Dermis microvascular lymphatic vessel endothelial cell (primary cell): ENCODE data around the gene C16orf92. TPM values are rescaled to one million over a fixed set of nuclear protein-coding genes. Genes with fewer than 3 reads are reported as not detected.

Experiments used
- DNase-seq, 2 donors: peaks; one replicate each; pipeline versions ENCODE4 v3.0.0 to v3.0.0-alpha.2; 2010; ENCODE audit warnings: low read depth in 2 of 2
- total RNA-seq: library from RNA; depleted of rRNA; stranded (reverse); fragments of >200 nt; gene quantifications from 2 replicates; pipeline ENCODE4 v1.2.1, GENCODE V29; 2014

Gene C16orf92
- total RNA-seq = not detected in 2 replicates

GRCh38 chr16:30022887-30023286 is at the start of gene C16orf92:
TSS of gene C16orf92 (plus strand) at chr16:30023198. CDS start at chr16:30023341, 143 bp downstream.
- DNase-seq = no peak

- peak; percentile 98 to 100 for DNase-seq
Observed at GRCh38 chr16:29973384-29974246, 49.4 kb upstream of the C16orf92 start, which contains the start of gene TAOK2. TSS of gene TAOK2 (plus strand) at chr16:29973868. CDS start at chr16:29977773, 3,905 bp downstream.

DNA sequence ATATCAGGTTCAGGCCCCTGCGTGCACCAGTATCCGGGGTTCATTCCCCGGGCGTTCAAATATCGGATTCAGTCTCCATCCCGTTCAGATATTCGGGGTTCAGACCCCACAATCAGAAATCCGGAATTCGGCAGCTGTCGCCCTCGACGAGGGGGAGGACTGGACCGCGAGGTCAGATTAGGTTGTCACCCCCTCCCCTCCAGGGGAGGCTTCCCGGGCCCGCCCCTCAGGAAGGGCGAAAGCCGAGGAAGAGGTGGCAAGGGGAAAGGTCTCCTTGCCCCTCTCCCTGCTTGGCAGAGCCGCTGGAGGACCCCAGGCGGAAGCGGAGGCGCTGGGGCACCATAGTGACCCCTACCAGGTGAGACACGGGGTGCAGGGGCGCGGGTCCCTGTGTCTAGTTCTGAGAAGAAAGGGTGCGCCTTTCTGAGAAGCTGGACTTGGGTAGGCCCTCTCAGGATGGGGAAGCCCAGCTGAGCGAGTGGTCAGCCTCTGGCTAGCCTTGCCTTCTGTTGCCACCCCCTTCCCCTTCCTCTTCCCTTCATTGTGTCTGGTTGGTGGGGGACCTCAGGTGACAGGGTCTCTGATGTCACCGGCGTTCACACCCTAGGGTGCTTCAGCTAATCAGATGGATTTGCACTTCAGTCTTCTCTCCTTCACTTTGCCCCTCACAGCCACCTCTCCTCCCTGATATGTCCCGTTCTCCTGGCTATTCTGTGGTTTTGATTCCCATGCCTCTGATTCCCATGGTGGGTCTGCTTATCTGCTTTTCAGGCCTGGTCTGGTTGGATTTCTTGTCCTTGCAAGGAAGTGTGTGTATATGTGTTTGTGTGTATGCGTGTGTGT is 48.5 kb upstream of the C16orf92 start:
- peak; percentile 68 to 93 for DNase-seq

GRCh38 chr16:29975134-29975538 is 47.9 kb upstream of the C16orf92 start:
- DNase-seq = no peak

- peak in 1 of 2 donors; percentile 24 for DNase-seq
Observed at GRCh38 chr16:29975811-29976511, 47.0 kb upstream of the C16orf92 start.

DNA sequence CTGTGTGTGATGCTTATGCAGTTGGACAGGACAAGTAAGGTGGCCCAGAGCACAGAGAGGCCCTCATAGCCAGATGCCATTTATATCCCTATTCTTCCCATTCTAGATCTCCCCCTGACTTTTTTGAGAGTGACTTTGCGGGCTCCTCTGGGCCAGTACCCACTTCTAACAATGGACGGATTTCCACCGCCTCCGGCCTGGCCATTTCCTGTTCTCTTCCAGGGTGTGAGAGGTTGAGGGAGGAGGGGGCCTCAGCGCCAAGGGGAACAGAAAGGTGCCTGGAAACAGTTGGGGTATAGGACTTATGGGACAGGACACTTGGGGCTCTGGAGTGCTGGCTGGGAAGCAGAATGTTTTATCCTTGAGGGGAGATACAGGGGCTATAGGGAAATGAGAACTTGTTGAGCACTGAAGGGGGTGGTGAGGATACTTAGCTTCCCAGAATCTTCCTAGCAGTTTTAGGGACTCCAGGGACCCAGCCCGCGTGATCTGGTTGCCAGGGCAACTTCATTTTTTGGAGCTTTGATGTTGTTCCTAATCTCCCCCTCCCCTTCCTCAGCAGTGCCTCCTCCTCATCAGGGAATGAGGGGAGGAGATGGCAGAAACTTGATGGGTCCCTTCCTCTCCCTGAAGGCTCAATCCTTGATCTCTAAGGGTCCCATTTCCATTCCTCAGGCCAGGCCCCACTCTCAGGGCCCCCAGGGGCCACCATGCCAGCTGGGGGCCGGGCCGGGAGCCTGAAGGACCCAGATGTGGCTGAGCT is 45.8 kb upstream of the C16orf92 start:
- DNase-seq = peak in 1 of 2 donors; percentile 62

- peak in 1 of 2 donors; percentile 0 for DNase-seq
Observed at GRCh38 chr16:29978081-29978480, 44.9 kb upstream of the C16orf92 start.

GRCh38 chr16:29978564-29979270 is 44.3 kb upstream of the C16orf92 start:
- no peak for DNase-seq

DNA sequence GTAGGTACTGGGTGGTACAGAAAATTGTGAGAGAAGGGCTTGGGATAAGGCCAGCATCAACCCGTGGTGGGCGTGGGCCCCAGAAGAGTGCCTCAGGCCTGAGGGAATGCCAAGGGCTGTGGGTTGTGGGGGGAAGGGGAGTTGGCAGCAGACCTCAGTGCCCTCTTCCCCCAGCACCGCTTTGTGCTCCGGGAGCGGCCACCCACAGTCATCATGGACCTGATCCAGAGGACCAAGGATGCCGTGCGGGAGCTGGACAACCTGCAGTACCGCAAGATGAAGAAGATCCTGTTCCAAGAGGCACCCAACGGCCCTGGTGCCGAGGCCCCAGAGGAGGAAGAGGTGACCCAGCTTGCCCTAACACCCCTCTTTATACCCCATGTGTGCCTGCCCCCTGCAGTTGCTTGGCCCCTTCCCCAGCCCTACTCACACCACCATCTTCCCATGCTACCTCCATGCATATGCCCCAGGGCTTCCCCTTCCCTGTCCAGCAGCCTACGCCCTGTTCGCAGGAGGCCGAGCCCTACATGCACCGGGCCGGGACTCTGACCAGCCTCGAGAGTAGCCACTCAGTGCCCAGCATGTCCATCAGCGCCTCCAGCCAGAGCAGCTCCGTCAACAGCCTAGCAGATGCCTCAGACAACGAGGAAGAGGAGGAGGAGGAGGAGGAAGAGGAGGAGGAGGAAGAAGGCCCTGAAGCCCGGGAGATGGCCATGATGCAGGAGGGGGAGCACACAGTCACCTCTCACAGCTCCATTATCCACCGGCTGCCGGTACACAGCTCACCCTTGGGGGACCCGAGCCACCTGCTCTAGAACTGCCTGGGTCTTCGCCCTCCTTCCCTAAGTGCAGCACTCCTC is 40.2 kb upstream of the C16orf92 start:
- no peak for DNase-seq

DNA sequence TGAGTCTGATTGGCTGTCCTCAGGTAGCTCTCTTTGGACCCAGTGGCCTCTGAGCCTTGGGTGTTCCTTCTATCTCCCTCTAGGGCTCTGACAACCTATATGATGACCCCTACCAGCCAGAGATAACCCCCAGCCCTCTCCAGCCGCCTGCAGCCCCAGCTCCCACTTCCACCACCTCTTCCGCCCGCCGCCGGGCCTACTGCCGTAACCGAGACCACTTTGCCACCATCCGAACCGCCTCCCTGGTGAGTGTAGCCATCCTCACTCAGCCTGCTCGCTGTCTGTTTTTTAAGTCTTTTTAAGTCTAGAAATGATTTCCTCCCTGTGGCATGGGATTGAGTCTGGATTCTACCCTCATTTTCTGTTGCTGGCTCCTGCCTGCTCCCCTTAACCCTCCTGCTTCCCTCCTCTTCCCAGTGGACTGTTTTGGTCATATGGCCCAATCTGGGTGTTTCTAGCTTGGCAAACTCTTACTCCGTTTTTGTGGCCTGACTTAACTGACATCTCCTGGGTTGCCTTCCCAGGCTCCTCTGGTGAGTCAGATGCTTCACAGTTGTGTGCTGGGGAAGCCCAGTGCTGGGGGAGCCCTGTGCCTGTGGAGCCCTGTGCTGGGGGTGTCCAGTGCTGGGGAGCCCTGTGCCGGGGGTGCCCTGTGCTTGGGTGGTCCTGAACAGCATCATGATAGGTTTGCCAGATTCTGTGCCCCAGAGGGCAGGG is 39.4 kb upstream of the C16orf92 start:
- DNase-seq = no peak

DNA sequence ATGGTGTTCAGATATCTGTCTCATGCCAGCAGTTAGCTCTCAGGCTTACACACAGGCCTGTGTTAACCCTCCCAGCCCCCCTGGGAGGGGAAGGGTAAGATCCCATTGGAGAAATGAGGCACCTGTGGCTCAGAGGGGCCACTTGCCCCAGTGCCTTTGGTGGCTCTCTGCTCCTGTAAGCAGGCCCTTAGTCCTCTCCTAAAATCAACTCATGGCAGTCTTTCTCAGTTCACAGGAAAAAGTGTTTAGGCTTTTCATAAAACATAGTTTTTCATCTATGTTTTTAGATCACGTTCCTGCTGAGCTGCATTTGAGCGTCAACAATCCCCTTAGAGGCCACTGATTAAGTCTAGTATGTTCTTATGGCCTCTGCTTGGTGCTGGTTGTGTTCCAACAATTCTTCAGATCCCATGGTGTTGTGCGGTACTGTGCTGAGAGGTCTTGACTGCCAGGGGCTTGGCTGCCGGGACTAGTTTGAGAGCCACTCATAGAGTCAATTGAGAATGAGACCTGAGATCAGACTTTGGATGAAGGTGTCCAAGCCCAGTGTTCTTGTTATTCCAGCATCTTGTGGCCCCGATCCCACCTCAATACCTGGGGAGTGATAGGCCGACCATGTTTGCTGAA is 38.7 kb upstream of the C16orf92 start:
- no peak for DNase-seq

DNA sequence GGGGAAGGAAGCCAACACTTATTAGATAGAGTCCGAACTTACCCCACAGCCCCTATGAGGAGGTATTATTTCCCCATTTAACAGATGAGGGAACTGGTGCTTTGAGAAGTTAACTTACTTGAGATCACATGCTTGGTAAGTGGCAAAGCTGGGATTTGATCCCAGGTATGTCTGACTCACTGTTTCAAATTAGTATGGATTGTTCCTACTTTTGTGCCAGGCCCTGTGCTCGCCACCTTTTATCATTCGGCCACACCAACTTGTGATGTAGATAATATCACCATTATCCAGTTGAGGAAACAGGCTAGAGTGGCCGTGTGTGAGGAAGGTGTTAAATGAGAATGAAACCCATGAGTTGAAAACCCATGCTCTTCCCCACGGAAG is 38.2 kb upstream of the C16orf92 start:
- no peak for DNase-seq

GRCh38 chr16:29985271-29985811 is 37.7 kb upstream of the C16orf92 start:
- no peak for DNase-seq

GRCh38 chr16:29986231-29986630 is 36.8 kb upstream of the C16orf92 start:
- DNase-seq = no peak

DNA sequence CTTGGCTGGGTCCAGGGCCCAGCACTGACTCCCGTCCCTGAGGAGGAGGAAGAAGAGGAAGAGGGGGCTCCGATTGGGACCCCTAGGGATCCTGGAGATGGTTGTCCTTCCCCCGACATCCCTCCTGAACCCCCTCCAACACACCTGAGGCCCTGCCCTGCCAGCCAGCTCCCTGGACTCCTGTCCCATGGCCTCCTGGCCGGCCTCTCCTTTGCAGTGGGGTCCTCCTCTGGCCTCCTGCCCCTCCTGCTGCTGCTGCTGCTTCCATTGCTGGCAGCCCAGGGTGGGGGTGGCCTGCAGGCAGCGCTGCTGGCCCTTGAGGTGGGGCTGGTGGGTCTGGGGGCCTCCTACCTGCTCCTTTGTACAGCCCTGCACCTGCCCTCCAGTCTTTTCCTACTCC is 36.1 kb upstream of the C16orf92 start:
- no peak for DNase-seq

DNA sequence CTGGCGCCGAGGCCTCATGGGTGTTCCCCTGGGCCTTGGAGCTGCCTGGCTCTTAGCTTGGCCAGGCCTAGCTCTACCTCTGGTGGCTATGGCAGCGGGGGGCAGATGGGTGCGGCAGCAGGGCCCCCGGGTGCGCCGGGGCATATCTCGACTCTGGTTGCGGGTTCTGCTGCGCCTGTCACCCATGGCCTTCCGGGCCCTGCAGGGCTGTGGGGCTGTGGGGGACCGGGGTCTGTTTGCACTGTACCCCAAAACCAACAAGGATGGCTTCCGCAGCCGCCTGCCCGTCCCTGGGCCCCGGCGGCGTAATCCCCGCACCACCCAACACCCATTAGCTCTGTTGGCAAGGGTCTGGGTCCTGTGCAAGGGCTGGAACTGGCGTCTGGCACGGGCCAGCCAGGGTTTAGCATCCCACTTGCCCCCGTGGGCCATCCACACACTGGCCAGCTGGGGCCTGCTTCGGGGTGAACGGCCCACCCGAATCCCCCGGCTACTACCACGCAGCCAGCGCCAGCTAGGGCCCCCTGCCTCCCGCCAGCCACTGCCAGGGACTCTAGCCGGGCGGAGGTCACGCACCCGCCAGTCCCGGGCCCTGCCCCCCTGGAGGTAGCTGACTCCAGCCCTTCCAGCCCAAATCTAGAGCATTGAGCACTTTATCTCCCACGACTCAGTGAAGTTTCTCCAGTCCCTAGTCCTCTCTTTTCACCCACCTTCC is 35.5 kb upstream of the C16orf92 start:
- no peak for DNase-seq
